HG03108 (cell line): ENCODE measurements around the gene CABLES1.

ENCODE experiments used
- ATAC-seq: cut with Tn5 transposase; IDR thresholded peaks from one replicate; pipeline ENCODE4 v1.9.1; 2021; ENCODE audit warnings: moderate library complexity; ENCODE audit not compliant: unreplicated experiment

Gene CABLES1

GRCh38 chr18:23165271-23166068 lies 30.2 kb downstream of the CABLES1 start:
- ATAC-seq, result no peak

- ATAC-seq, result no peak
Observed at GRCh38 chr18:23166891-23167541, 31.7 kb downstream of the CABLES1 start.

DNA sequence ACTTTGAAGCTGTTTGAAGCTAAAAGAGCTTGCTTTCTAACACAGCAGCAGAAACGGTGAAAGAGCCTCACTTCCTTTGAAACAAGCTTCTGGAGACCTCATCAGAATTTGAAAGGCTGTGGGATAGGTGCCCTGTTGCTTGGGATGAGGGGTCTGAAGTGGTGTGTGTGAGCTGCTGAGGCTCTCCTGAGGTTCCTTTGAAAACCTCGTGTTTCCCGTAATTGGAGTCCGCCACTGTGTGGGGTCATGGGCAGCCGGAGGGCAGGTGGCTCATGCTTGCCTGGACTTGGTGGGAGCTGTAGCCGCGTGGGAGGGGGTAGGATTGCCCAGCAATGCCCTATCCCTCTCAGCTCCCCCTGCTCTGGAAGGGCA lies 34.4 kb downstream of the CABLES1 start:
- ATAC-seq, result no peak

- ATAC-seq, result no peak
Observed at GRCh38 chr18:23170137-23170536, 34.9 kb downstream of the CABLES1 start.

DNA sequence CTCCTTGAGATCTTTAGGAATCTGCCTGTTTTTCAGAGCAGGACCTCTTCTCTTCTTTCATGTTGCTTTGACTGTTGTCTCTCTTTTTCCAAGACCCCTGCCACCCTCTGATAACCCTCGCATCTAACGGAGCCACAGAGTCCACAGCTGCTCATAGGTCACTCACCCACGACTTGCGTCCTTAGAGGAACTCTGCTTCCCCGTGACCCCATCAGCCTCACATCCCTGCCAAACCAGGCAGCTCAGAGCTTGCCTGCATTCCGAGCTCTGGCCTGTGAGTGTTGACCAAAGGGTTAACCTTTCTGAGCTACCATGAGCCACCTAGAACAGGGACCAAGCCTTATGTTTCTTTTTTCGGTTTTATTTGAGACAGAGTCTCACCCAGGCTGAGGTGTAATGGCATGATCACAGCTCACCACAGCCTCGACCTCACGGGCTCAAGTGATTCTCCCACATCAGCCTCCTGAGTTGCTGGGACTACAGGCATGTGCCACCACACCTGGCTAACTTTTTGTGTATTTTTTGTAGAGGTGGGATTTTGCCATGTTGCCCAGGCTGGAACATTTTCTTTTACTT lies 36.4 kb downstream of the CABLES1 start:
- no peak for ATAC-seq

GRCh38 chr18:23172591-23173380 lies 37.5 kb downstream of the CABLES1 start:
- no peak for ATAC-seq

- ATAC-seq, result no peak
Observed at GRCh38 chr18:23173912-23174311, 38.6 kb downstream of the CABLES1 start.

DNA sequence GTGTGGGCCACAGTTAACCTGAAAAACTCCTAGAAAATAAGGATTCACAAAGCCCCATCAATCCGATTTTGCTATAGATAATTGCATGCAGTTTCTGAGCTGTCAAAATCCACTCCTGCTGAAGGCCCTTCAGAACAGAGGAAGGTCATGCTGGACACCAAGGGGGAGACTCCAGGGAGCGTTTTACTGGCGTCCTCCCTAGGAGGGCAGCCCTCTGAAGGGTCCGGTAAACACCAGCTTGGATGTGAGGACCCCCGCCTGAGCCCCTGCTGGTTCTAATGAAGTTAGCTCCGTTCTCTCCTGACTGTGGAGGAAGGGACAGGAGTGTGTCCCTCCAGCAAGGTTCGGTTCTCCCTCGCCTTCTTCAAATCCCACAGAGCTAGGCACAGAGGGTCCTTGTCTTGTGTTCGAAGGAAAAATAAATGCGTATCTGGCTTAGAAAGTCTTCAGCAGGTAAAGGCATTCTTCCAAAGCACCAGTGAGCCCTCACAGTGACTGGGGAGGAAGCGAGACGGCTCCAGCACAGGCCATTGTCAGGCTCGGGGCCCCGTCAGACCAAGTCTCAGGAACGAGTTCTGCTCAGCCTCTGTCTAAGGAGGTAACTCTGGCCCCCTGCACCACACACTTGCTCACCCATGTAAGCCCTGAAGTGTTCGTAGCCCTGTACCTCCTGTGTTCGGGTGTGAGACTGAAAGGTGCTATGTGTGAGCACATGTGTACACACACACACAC lies 41.6 kb downstream of the CABLES1 start:
- ATAC-seq, result no peak

GRCh38 chr18:23177433-23178072 lies 42.3 kb downstream of the CABLES1 start:
- no peak for ATAC-seq

DNA sequence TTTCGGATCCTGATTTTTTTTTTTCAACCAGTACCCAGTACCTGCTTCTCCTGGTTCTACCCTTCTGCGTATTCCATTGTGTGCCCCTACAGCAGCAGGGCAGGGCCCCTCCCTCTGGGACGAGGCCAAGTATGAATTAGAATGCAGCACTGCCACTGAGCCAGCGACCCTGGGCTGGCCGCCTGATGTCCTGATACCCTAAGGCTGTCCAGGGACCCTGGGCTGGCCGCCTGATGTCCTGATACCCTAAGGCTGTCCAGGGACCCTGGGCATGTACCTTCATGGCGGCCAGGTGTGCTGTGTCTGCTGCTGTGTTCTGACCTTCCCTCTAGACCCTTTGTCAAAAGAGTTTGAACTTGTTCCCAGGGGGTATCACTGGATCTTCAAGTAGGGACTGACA lies 42.9 kb downstream of the CABLES1 start:
- no peak for ATAC-seq

GRCh38 chr18:23178661-23179081 lies 43.4 kb downstream of the CABLES1 start:
- no peak for ATAC-seq

- ATAC-seq, result no peak
Observed at GRCh38 chr18:23179416-23179815, 44.1 kb downstream of the CABLES1 start.

GRCh38 chr18:23181547-23181946 lies 46.3 kb downstream of the CABLES1 start:
- ATAC-seq, result no peak

DNA sequence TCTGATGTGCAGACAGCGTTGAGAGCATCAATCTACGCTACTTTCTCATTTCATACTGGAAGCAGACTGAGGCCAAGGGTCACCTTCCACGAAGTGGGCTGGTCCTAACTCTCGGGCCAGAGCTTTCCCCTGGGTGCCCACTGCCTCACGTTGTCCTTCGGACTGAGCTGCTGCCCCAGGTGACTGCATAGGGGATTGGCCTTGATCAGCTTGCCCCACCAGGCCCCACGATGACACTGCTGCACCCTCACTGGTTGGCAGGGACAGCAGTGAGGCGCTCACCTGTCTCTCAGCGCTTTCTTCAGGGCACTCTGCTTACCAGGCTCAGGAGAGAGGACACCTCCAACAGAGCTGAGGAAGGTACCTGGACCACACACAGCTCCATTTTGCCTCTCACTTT lies 47.3 kb downstream of the CABLES1 start:
- no peak for ATAC-seq

DNA sequence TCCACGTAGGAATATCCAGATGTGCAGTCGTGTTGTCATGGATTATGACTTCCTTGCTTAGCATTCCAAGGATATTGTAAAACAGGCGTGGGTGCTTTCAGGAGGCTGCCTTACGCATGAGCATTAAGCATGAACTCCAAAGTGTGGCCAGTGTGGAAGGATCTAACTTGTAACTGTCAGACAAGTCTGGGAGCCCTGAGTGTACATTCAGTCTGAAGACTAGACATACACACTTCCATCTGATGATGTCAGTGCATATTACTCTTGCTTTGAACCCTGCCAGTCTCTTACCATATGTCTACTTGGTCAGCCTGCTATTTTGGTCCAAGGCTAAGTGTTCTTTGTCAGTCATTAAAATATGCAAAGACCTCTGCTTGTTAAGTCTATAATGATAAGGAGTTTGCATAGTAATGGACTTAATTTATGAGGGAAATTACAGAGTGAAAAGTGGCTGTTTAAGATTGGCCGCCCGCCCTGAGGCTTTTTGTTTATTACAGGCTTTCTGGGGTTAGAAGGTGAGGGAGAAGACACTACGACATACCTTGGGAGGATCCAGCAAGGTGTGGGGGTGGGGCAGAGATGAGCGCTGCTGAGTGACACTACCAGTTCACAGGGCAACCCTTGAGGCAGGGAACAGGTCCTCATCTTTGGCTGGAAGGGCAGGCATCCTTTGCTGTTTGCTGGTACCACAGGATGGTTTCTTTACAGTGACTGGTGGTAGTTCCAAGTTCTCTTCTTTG lies 48.3 kb downstream of the CABLES1 start:
- no peak for ATAC-seq

DNA sequence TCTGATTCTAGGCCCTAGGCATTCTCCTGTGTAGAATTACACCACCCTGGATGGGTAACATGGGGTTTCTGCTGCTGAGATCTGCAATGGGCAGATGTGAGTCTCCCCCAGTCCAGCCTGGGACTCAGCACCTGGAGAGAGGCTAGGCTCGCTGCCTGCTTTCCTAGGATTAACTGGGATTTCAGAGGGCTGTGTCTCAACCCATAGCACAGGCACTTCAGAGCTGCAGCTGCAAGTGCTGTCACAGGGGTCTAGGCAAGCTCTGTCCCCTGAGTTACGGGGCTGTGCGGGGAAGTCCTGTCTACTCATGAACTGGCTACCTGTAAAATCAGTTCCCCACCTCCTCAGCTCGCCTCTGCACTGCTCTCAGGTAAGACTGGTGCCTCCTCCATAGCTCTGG lies 51.5 kb downstream of the CABLES1 start:
- ATAC-seq, result no peak

- ATAC-seq, result no peak
Observed at GRCh38 chr18:23188068-23188760, 52.9 kb downstream of the CABLES1 start.

DNA sequence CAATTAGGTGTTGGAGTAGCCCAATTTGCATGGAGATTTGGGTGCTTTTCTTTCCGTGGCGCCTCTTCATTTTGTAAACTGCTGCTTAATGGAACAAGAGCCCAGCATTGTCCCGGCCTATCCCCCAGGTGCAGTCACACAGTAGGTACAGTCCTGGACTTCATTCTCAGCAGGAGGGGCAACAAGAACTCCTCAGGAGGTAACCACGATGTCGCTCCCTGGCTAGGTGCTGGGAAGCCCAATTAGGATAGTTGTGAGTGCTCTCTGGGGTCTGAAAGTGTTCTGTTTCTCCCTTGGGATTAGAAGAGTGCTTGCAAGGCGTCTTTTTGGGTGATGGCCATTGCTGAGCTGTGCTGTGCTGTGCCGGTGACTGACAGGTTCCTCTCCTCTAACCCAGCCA lies 53.8 kb downstream of the CABLES1 start:
- ATAC-seq, result no peak
